K562 (cell line): Measurements from ENCODE around the gene CDC27. TPM values are rescaled to one million over a fixed set of nuclear protein-coding genes. Genes with fewer than 3 reads are reported as not detected.
A peak's percentile ranks its signal among the peaks of the same experiment; 100 is the strongest.
"Not testable (repeated sequence)": the region's sequence is repeated elsewhere in the genome, so short reads cannot be mapped to it uniquely, and the experiment has no call there.

Experiments used
- ATAC-seq: fragments of 200-7000 bp; cut with Tn5 transposase; 3 replicates; pipeline ENCODE4 v1.9.1; 2020; ENCODE audit warnings: moderate library complexity
- BruUV-seq: library from RNA; stranded (reverse); fragments of 400-500 nt; replicated peaks from 2 replicates; lab custom pipeline; 2021; lab: Mats Ljungman, UMichigan
- CTCF ChIA-PET: fragments of 300-600 bp; formaldehyde crosslinking; extraction: SDS; loops from one replicate; lab custom pipeline; 2021; ENCODE audit warnings: low intra/inter-chr PET ratio; lab: Yijun Ruan, JAX
- POLR2A ChIA-PET: fragments of 300-600, 350-650 bp; sonication (Branson Sonifier 250); formaldehyde crosslinking; extraction: SDS; loops from one replicate; lab custom pipeline; 2021; ENCODE audit warnings: antibody characterized with exemption, inconsistent platforms; lab: Yijun Ruan, JAX
- DNase-seq, 4 experiments: peaks; one replicate each; pipeline versions ENCODE4 v3.0.0 to v3.0.0-alpha.2; 2011 to 2018; ENCODE audit warnings: low spot score in 3 of 4, mixed read lengths in 3 of 4; ENCODE audit errors: extremely low read depth in 1 of 4
- FAIRE-seq: peaks from 2 replicates; lab custom pipeline; 2011; peaks lifted over from hg19 to GRCh38; lab: Jason Lieb, UNC
- H2AFZ ChIP-seq: 2 replicates; pipeline ENCODE4 v1.6.0; 2011; ENCODE audit warnings: low read depth, low read length, control low read depth, inconsistent platforms
- H3K27ac ChIP-seq: fragments of 200-600 bp; 3 replicates; pipeline ENCODE4 v1.8.0; 2011; ENCODE audit warnings: low read depth, mild to moderate bottlenecking, control low read depth, inconsistent platforms, low read length, moderate library complexity, mixed read lengths; ENCODE audit errors: extremely low read depth
- H3K27me3 ChIP-seq, 2 experiments: fragments of 300-600 bp in 1 of 2; 2 replicates in 1 of 2; 3 replicates in 1 of 2; pipeline versions ENCODE4 v1.6.0 to v1.8.0; 2011; ENCODE audit warnings: inconsistent platforms in 2 of 2, low read length in 2 of 2, mild to moderate bottlenecking in 1 of 2, mixed read lengths in 1 of 2, moderate library complexity in 1 of 2; ENCODE audit not compliant: control insufficient read depth in 2 of 2, insufficient read depth in 2 of 2
- H3K36me3 ChIP-seq: fragments of 300-600 bp; 3 replicates; pipeline ENCODE4 v1.8.0; 2011; ENCODE audit warnings: mild to moderate bottlenecking, low read length, inconsistent platforms; ENCODE audit not compliant: control insufficient read depth, insufficient read depth
- H3K4me1 ChIP-seq, 2 experiments: fragments of 200-600 bp in 1 of 2; replicated peaks in 1 of 2; 2 replicates in 1 of 2; 3 replicates in 1 of 2; pipeline versions ENCODE4 v1.5.1 to v1.8.0; 2011; ENCODE audit warnings: inconsistent platforms in 2 of 2, low read length in 2 of 2, mild to moderate bottlenecking in 1 of 2, mixed read lengths in 1 of 2, moderate library complexity in 1 of 2; ENCODE audit not compliant: control insufficient read depth in 2 of 2, insufficient read depth in 2 of 2
- H3K4me2 ChIP-seq: 2 replicates; pipeline ENCODE4 v1.6.1; 2011; ENCODE audit warnings: low read length, control low read depth, inconsistent platforms, mixed read lengths; ENCODE audit not compliant: insufficient read depth
- H3K4me3 ChIP-seq: fragments of 200-600 bp; sonication (generic), shearing (Covaris generic); 2 replicates; pipeline ENCODE4 v1.5.1; 2016; ENCODE audit warnings: control low read depth, inconsistent platforms
- H3K79me2 ChIP-seq: fragments of 200-600 bp; 3 replicates; pipeline ENCODE4 v1.8.0; 2011; ENCODE audit warnings: low read length, inconsistent platforms; ENCODE audit not compliant: control insufficient read depth, insufficient read depth
- H3K9ac ChIP-seq, 2 experiments: 2 replicates each; pipeline versions ENCODE4 v1.6.0 to v1.6.1; 2011; ENCODE audit warnings: low read depth in 2 of 2, low read length in 2 of 2, control low read depth in 1 of 2, inconsistent platforms in 1 of 2, mild to moderate bottlenecking in 1 of 2, mixed read lengths in 1 of 2; ENCODE audit not compliant: insufficient read depth in 1 of 2
- H3K9me1 ChIP-seq: one replicate; pipeline ENCODE4 v1.6.0; 2011; ENCODE audit warnings: inconsistent platforms, mild to moderate bottlenecking, low read length, moderate library complexity; ENCODE audit not compliant: control insufficient read depth, insufficient read depth
- H3K9me3 ChIP-seq: replicated peaks from 2 replicates; pipeline ENCODE4 v1.5.1; 2011; ENCODE audit warnings: low read depth, low read length, inconsistent platforms; ENCODE audit not compliant: control insufficient read depth, insufficient read depth
- H4K20me1 ChIP-seq: replicated peaks from 2 replicates; pipeline ENCODE4 v1.6.1; 2011; ENCODE audit warnings: low read length, inconsistent platforms, mixed read lengths; ENCODE audit not compliant: control insufficient read depth, insufficient read depth
- ETV6 ChIP-seq, 3 experiments: fragments of 150-350 bp in 1 of 3; sonication (generic) in 1 of 3; formaldehyde crosslinking in 1 of 3; IDR thresholded peaks; 2 replicates each; pipeline versions ENCODE4 v1.6.1 to v1.8.0; 2014 to 2022; ENCODE audit warnings: borderline replicate concordance in 2 of 3, low read depth in 2 of 3, antibody characterized with exemption in 1 of 3, low read length in 1 of 3, mild to moderate bottlenecking in 1 of 3, missing genetic modification reagents in 1 of 3
- SUPT5H ChIP-seq: fragments of 450-650 bp; IDR thresholded peaks from 2 replicates; pipeline ENCODE4 v1.6.1; 2016
- WGBS: fragments of 100-300 bp; shearing (Covaris generic); methylation state at CpG from one replicate; pipeline ENCODE4 v1.1.6; 2016; ENCODE audit warnings: low coverage, mixed read lengths; ENCODE audit not compliant: insufficient coverage; ENCODE audit errors: missing lambda C conversion rate; 5-methylcytosine and 5-hydroxymethylcytosine counted together
- in situ Hi-C: fragments of 300-500 bp; cut with MboI; formaldehyde crosslinking; loops from 4 replicates; pipeline ENCODE4 v1.15.0; 2018; ENCODE audit warnings: inconsistent platforms, mixed read lengths
- intact Hi-C: fragments of 100-400 bp; cut with micrococcal nuclease; formaldehyde crosslinking; loops from 2 replicates; pipeline ENCODE4 v1.14.2; 2022
- polyA plus RNA-seq, 8 experiments: library from polyadenylated mRNA; depleted of rRNA in 4 of 8; stranded (reverse) in 5 of 8; unstranded in 3 of 8; fragments of >200 nt; fragmentation: Nextera tagmentation in 2 of 8; fragmentation: Illumina TruSeq in 1 of 8; extraction: Ambion mirVana in 2 of 8; extraction: Trizol in 1 of 8; gene quantifications; 2 replicates each; pipeline versions ENCODE4 v1.2.1 to v1.2.3, GENCODE V29; 2011 to 2014; ENCODE audit warnings: inconsistent platforms in 1 of 8, missing spikeins in 1 of 8
- total RNA-seq, 7 experiments: library from RNA; depleted of rRNA in 6 of 7; stranded (reverse); fragments of >200 nt in 6 of 7; fragmentation: Illumina TruSeq in 2 of 7; extraction: Trizol in 2 of 7; gene quantifications; 2 replicates each; pipeline versions ENCODE4 v1.2.1 to v1.2.3, GENCODE V29; 2011 to 2021; ENCODE audit warnings: low replicate concordance in 1 of 7
- TF ChIP-seq, protein P1 (sequence below): fragments of 450-650 bp; IDR thresholded peaks from 2 replicates; pipeline ENCODE4 v1.6.1; 2017; ENCODE audit warnings: antibody characterized with exemption

The CDC27 gene
- total and polyA plus RNA-seq, 9 of the 15 experiments (the other 6 are each of a cell fraction or from before 2014, with no cell fraction given) = 28.6 to 155 (median 94.1) TPM

DNA sequence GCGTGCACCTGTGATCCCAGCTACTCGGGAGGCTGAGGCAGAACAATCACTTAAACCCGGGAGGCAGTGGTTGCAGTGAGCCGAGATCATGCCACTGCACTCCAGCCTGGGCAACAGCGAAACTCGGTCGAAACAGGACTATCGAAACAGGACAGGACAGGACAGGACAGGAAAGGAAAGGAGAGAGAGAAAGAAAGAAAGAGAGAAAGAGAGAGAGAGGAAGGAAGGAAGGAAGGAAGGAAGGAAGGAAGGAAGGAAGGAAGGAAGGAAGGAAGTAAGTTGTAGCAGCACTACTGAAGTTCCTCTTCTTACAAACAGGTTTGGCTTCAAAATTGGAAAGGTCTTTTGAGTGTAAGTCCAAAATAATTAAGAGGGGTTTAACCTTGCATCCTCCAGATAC lies 14.3 kb downstream of the CDC27 start:
- Histone ChIP-seq H3K4me1 (peaks cover 10 to 16% of the 10 kb centered on the region in 2 experiments; a peak in 4 of 5 replicates), H3K79me2 (peaks cover 98% of the 10 kb centered on the region), H3K36me3 (peaks cover 92% of the 10 kb centered on the region)
- H2AFZ ChIP-seq; H3K9ac ChIP-seq; H3K4me3 ChIP-seq; DNase-seq; H3K9me1 ChIP-seq; H4K20me1 ChIP-seq; CTCF ChIA-PET; H3K4me2 ChIP-seq; H3K27ac ChIP-seq; H3K9me3 ChIP-seq; H3K27me3 ChIP-seq; ATAC-seq; in situ Hi-C loops; BruUV-seq; FAIRE-seq; TF ChIP-seq ETV6 (CRISPR knock-in tag; IDR thresholded peaks at IDR 0.05; ENCODE audit: borderline replicate concordance): not testable (repeated sequence)
- POLR2A ChIA-PET = interaction anchor here (0.6 to 0.7 kb wide), 2 partner anchors 14 to 137 kb away, joined by 3 to 4 read pairs; no protein-coding TSS in a partner anchor
- intact Hi-C loops = loop anchor here (5.0 kb wide), 1 partner anchor 37 kb away; no protein-coding TSS in a partner anchor
- TF ChIP-seq, protein P1, sequence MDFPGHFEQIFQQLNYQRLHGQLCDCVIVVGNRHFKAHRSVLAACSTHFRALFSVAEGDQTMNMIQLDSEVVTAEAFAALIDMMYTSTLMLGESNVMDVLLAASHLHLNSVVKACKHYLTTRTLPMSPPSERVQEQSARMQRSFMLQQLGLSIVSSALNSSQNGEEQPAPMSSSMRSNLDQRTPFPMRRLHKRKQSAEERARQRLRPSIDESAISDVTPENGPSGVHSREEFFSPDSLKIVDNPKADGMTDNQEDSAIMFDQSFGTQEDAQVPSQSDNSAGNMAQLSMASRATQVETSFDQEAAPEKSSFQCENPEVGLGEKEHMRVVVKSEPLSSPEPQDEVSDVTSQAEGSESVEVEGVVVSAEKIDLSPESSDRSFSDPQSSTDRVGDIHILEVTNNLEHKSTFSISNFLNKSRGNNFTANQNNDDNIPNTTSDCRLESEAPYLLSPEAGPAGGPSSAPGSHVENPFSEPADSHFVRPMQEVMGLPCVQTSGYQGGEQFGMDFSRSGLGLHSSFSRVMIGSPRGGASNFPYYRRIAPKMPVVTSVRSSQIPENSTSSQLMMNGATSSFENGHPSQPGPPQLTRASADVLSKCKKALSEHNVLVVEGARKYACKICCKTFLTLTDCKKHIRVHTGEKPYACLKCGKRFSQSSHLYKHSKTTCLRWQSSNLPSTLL = peak; percentile 19; the same call in 1 of the 2 replicates
- TF ChIP-seq SUPT5H = 0 out of 2 replicates have a peak, but pooled peaks have one; percentile 27
- TF ChIP-seq ETV6 (IDR thresholded peaks at IDR 0.05; ENCODE audit: borderline replicate concordance in 1 of 2, low read depth in 2 of 2, low read length in 1 of 2) = 0 out of 4 replicates have a peak, but pooled peaks of 1 of the 2 experiments have one; percentile 21
- WGBS = 93% methylated on average over 8 of the region's 8 CpGs
